ES-I3 (cell line): ENCODE measurements around the gene MPI.
"Not testable (repeated sequence)": the region's sequence is repeated elsewhere in the genome, so short reads cannot be mapped to it uniquely, and the experiment has no call there.

Experiments used
- H3K36me3 ChIP-seq: 2 replicates; pipeline ENCODE4 v1.6.1; 2013; ENCODE audit warnings: mild to moderate bottlenecking, low read length, control low read depth, moderate library complexity; ENCODE audit not compliant: insufficient read depth
- H3K4me1 ChIP-seq: 2 replicates; pipeline ENCODE4 v1.6.1; 2013; ENCODE audit warnings: mild to moderate bottlenecking, control low read depth, low read length; ENCODE audit not compliant: insufficient read depth
- H3K9ac ChIP-seq: 2 replicates; pipeline ENCODE4 v1.6.1; 2013; ENCODE audit warnings: low read depth, mild to moderate bottlenecking, low read length, moderate library complexity
- H3K9me3 ChIP-seq: 2 replicates; pipeline ENCODE4 v1.6.1; 2013; ENCODE audit warnings: mild to moderate bottlenecking, low read length, moderate library complexity; ENCODE audit not compliant: control insufficient read depth, insufficient read depth

Gene MPI

DNA sequence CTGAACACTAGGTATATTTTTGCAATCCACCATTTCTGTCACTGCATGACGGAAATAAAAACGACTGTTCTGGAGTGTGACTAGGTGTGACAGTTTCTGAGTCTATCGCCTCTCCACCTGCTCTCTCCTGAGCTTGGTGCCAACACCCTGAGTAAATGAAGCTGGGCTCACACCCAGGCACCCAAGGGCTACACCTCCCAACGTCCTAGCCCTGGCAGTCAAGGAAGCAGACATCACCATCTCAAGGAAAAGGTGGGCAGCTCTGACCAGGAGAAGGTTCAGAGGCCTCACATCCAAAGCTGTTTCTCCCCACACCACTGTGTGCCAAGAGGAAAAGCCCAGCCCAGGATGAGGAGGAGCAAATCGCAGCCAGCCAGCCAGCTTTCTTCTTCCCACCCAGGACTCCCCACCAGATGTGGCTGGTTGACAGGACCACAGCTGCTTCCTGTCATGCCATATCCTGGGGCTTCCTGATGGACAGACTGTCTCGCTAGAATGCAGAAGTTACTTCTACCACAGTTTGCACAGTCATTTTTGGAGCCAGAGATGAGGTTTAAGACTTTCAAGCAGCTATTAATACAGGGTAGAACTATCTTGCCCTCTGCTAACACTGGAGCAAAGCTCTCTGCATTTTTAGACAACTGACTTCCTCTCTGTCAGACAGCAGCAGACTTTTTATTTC lies 20.0 kb upstream of the MPI start:
- Histone ChIP-seq H3K9ac (no peak overlapping the region), H3K4me1 (peaks cover 19% of the 10 kb centered on the region), H3K9me3 (peaks cover 5% of the 10 kb centered on the region; the same call in 1 of the 2 replicates)

GRCh38 chr15:74870436-74871215 lies 19.2 kb upstream of the MPI start:
- Histone ChIP-seq H3K9me3 (peaks cover 5% of the 10 kb centered on the region; the same call in 1 of the 2 replicates), H3K36me3 (0 out of 2 replicates have a peak, but pooled peaks cover 2% of the 10 kb centered on the region), H3K4me1 (peaks cover 19% of the 10 kb centered on the region), H3K9ac (no peak overlapping the region; the same call in 1 of the 2 replicates)

More for the DNA sequence above, 20.0 kb upstream of the MPI start:
- H3K36me3 ChIP-seq, result 0 out of 2 replicates have a peak, but pooled peaks cover 2% of the 10 kb centered on the region

DNA sequence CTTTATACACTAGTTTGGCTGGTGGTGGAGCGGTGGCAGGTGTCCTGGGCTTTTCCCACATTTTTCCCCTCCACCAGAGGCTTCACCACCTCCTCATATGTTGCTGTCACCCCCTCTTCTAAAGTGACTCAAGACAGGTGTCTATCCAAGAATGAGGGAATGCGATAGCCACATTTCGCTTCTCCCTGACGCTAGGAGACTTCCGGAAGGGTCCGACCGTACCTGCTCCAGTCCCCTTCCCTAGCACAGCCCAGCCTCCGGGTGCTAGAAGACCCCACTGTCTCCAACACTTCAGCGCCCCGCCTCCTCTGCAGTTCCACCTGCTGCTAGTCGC lies 17.2 kb upstream of the MPI start:
- Histone ChIP-seq H3K4me1 (peaks cover 14% of the 10 kb centered on the region), H3K9ac (peak overlapping the region; percentile 84), H3K36me3 (0 out of 2 replicates have a peak, but pooled peaks cover under 1% of the 10 kb centered on the region), H3K9me3 (peaks cover 5% of the 10 kb centered on the region; the same call in 1 of the 2 replicates)

- Histone ChIP-seq H3K4me1 (peaks cover 14% of the 10 kb centered on the region), H3K9me3 (no peaks in the 10 kb centered on the region), H3K36me3 (no peaks in the 10 kb centered on the region), H3K9ac (peak within 1 kb of the TSS; percentile 84)
Measured at GRCh38 chr15:74873036-74873755, 16.6 kb upstream of the MPI start, which contains the start of gene SCAMP2. Gene SCAMP2, minus strand, starts transcription at chr15:74873365. Its CDS starts 110 bp downstream, at chr15:74873255.

DNA sequence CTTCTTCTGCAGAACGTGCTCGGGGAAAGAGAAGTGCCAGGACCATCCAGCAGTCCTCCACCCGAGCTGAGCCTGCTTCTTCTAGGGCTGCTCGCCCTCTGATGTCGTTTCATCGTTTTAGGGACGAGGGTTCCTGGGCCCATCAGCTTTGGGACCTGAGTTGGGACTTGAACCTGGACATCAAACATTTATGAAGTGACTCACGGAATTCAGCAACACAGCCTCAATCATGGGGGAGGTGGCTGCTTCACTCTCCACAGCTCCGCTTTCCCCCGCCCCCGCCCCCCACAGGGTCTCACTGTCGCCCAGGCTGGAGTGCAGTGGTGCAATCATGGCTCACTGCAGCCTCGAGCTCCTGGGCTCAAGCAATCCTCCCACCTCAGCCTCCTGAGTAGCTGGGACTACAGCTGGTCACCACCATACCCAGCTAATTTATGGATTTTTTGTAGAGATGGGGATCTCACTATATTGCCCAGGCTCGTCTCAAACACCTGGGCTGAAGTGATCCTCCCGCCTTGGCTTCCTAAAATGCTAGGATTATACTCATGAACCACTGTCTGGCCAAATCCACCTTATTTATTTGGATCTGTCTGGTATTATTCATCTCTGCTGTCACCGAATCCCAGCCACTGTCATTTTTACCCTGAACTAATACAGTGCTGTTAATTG lies 16.0 kb upstream of the MPI start:
- H3K4me1 ChIP-seq, result peaks cover 14% of the 10 kb centered on the region
- H3K36me3 ChIP-seq, result no peaks in the 10 kb centered on the region
- peak overlapping the region; percentile 67; the same call in 1 of the 2 replicates for H3K9ac ChIP-seq
- no peaks in the 10 kb centered on the region for H3K9me3 ChIP-seq

GRCh38 chr15:74878273-74878672 lies 11.6 kb upstream of the MPI start:
- Histone ChIP-seq H3K9ac (no peak overlapping the region), H3K4me1 (no peaks in the 10 kb centered on the region), H3K9me3 (peaks cover 6% of the 10 kb centered on the region), H3K36me3 (no peaks in the 10 kb centered on the region)

GRCh38 chr15:74882528-74882927 lies 7.3 kb upstream of the MPI start:
- Histone ChIP-seq H3K36me3 (no peaks in the 10 kb centered on the region), H3K4me1 (no peaks in the 10 kb centered on the region), H3K9me3 (peaks cover 6% of the 10 kb centered on the region), H3K9ac (no peak overlapping the region)

DNA sequence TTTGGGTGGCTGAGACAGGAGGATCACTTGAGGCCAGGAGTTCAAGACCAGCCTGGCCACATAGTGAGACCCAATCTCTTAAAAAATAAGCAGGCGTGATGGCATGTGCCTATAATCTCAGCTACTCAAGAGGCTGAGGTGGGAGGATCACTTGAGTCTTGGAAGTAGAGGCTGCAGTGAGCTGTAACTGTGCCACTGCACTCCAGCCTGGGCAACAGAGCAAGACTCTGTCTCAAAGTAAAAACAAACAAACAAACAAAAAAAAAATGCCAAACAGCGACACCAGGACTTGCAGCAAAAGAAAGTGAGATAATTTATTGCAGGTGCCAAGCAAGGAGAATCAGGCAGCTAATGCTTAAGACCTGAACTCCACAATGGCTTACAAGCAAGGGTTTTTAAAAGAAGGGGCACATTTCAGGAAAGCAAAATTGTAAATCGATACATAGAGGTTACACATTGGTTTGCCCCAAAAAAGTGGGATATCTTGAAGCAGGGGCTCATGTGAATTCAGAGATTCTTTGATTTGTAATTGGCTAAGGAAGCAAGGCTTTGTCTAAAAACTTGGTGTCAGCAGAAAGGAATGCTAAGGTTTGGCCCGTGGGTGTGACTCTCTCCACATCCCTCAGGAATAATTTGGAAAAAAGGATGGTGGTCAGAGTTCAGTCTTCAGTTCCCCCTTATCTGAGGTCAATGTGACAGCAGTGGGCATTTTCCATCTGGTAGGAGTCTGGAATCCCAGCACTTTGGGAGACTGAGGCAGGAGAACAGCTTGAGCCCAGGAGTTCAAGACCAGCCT lies 5.2 kb upstream of the MPI start:
- H3K9ac ChIP-seq, result no peak overlapping the region
- H3K36me3 ChIP-seq, result no peaks in the 10 kb centered on the region
- H3K4me1 ChIP-seq, result peaks cover 7% of the 10 kb centered on the region
- H3K9me3 ChIP-seq, result peaks cover 6% of the 10 kb centered on the region

- peaks cover 7% of the 10 kb centered on the region for H3K4me1 ChIP-seq
- H3K9me3 ChIP-seq, result peaks cover 6% of the 10 kb centered on the region
- H3K9ac ChIP-seq, result no peak overlapping the region
- H3K36me3 ChIP-seq, result no peaks in the 10 kb centered on the region
Measured at GRCh38 chr15:74885461-74885860, 4.4 kb upstream of the MPI start.

GRCh38 chr15:74887537-74888193 lies 2.2 kb upstream of the MPI start:
- H3K9me3 ChIP-seq, H3K4me1 ChIP-seq, H3K36me3 ChIP-seq, H3K9ac ChIP-seq: not testable (repeated sequence)

GRCh38 chr15:74888716-74889115 lies 1.1 kb upstream of the MPI start:
- Histone ChIP-seq H3K4me1 (peaks cover 7% of the 10 kb centered on the region), H3K9ac (no peak overlapping the region), H3K36me3 (peaks cover 5% of the 10 kb centered on the region; the same call in 1 of the 2 replicates), H3K9me3 (no peaks in the 10 kb centered on the region)

DNA sequence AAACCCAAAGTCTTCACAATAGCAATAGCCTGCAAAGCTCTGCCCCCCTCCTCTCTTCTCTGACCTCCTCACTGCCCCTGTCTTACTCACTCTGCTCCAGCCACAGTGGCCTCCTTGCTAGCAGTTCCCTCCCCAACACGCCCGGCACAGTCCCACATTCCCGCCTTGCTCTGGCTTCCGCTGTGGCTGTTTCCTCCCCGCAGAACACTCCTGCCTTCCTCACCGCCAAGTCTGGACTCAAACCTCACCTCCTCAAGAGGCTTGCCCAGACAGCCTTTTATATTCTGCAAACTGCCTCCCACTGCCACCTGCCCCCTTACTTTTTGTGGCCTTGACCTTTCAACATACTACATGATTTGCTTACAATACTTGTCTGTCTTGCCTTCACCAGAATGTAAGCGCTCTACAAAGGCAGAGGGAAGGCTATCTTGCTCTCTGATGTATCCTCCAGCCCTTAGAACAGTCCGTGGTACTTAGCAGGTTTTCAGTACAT lies 406 bp upstream of the MPI start:
- Histone ChIP-seq H3K9ac (peak overlapping the region; percentile 80), H3K36me3 (peaks cover 5% of the 10 kb centered on the region; the same call in 1 of the 2 replicates), H3K4me1 (peaks cover 7% of the 10 kb centered on the region), H3K9me3 (no peaks in the 10 kb centered on the region)

GRCh38 chr15:74890665-74890960 lies 771 bp downstream of the MPI start:
- Histone ChIP-seq H3K36me3 (peaks cover 5% of the 10 kb centered on the region), H3K9me3 (no peaks in the 10 kb centered on the region), H3K4me1 (peaks cover 7% of the 10 kb centered on the region), H3K9ac (peak overlapping the region; percentile 80)
